Glutamatergic neuron (in vitro differentiated cells): ENCODE results near the gene ASTN2. TPM values are rescaled to one million over a fixed set of nuclear protein-coding genes. Genes with fewer than 3 reads are reported as not detected.

Source experiments
- DNase-seq: peaks from one replicate; pipeline ENCODE4 v3.0.0; 2022
- H3K27ac Mint-ChIP-seq: one replicate; pipeline ENCODE4 v1.8.0; 2020; ENCODE audit warnings: mild to moderate bottlenecking, mixed read lengths, inconsistent platforms; ENCODE audit not compliant: unreplicated experiment
- H3K27me3 Mint-ChIP-seq: one replicate; pipeline ENCODE4 v1.8.0; 2020; ENCODE audit warnings: mild to moderate bottlenecking, moderate library complexity, mixed read lengths, inconsistent platforms; ENCODE audit not compliant: unreplicated experiment
- H3K36me3 Mint-ChIP-seq: one replicate; pipeline ENCODE4 v1.8.0; 2020; ENCODE audit warnings: mild to moderate bottlenecking, mixed read lengths, inconsistent platforms; ENCODE audit not compliant: unreplicated experiment
- H3K4me1 Mint-ChIP-seq: one replicate; pipeline ENCODE4 v1.8.0; 2020; ENCODE audit warnings: mild to moderate bottlenecking, low read depth, mixed read lengths, inconsistent platforms; ENCODE audit not compliant: unreplicated experiment
- H3K4me3 Mint-ChIP-seq: one replicate; pipeline ENCODE4 v1.8.0; 2020; ENCODE audit warnings: mild to moderate bottlenecking, mixed read lengths, inconsistent platforms; ENCODE audit not compliant: unreplicated experiment
- H3K9me3 Mint-ChIP-seq: one replicate; pipeline ENCODE4 v1.8.0; 2020; ENCODE audit warnings: mild to moderate bottlenecking, moderate library complexity, mixed read lengths, inconsistent platforms; ENCODE audit not compliant: unreplicated experiment
- CTCF ChIP-seq: fragments of 200-600 bp; sonication (generic); IDR thresholded peaks from one replicate; pipeline ENCODE4 v1.5.0; 2021; ENCODE audit not compliant: partially characterized antibody, unreplicated experiment
- total RNA-seq: library from RNA; stranded (reverse); fragmentation: NEBNext Ultra II Directional; extraction: Animal tissue kit (Norgen Biotek cat#: 25700); gene quantifications from one replicate; pipeline ENCODE4 v1.2.1, GENCODE V29; 2021; ENCODE audit not compliant: unreplicated experiment

ASTN2 gene
- total RNA-seq, 1 donor from 2014 or later = 134 TPM

- peaks cover 4% of the 10 kb centered on the region for H3K4me1 Mint-ChIP-seq
- no peaks in the 10 kb centered on the region for H3K27me3 Mint-ChIP-seq
- no peak for TF ChIP-seq CTCF
- no peak for DNase-seq
- no peaks in the 10 kb centered on the region for H3K36me3 Mint-ChIP-seq
- no peak overlapping the region for H3K27ac Mint-ChIP-seq
- H3K9me3 Mint-ChIP-seq = peaks cover 3% of the 10 kb centered on the region
- H3K4me3 Mint-ChIP-seq = no peak overlapping the region
Observed at GRCh38 chr9:117459913-117460312, 45.1 kb upstream of the ASTN2 start.

- H3K27ac Mint-ChIP-seq = no peak overlapping the region
- H3K27me3 Mint-ChIP-seq = no peaks in the 10 kb centered on the region
- no peaks in the 10 kb centered on the region for H3K9me3 Mint-ChIP-seq
- no peak overlapping the region for H3K4me3 Mint-ChIP-seq
- DNase-seq = no peak
- peaks cover 4% of the 10 kb centered on the region for H3K4me1 Mint-ChIP-seq
- TF ChIP-seq CTCF = no peak
- no peaks in the 10 kb centered on the region for H3K36me3 Mint-ChIP-seq
Observed at GRCh38 chr9:117458066-117458465, 43.2 kb upstream of the ASTN2 start.

DNA sequence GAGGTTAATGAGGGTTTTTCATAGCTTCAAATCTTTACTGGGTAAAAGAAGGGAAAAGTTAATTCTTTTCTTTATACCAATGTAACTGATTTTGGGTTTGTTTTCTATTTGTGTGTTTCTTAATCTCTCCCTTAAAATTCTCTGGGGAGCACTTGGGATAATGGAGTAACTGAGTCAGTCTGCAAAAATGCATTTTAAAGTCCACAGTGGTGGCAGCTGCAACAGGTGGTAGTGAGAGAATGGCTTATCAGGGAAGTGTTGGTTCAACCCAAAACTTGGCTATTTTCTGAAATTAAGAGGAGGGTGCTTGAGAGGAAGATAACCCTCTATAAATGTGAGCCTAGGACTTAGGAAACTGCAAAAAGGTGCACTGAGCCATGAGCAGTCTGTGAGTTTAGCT lies 39.9 kb upstream of the ASTN2 start:
- no peak for DNase-seq
- H3K27me3 Mint-ChIP-seq = no peaks in the 10 kb centered on the region
- peaks cover 4% of the 10 kb centered on the region for H3K4me1 Mint-ChIP-seq
- no peak overlapping the region for H3K27ac Mint-ChIP-seq
- no peak overlapping the region for H3K4me3 Mint-ChIP-seq
- no peak for TF ChIP-seq CTCF
- H3K9me3 Mint-ChIP-seq = no peaks in the 10 kb centered on the region
- H3K36me3 Mint-ChIP-seq = no peaks in the 10 kb centered on the region

DNA sequence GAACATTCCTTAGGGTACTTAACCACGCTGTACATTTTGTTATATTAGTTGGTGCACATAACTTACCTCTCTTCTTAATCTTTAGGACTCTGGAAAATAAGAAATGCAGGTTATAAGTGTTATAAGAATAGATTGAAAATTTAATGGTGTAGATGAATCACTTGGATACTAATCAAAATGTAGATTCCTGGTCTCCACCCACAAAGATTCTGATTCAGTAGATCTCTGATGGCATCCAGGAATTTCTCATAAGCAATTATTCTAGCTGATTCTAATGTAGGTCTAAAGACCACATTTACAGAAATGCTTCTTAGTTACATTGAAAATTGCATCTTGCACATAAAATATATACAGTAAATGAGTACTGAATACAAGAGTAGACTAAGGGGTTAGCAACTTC lies 38.9 kb upstream of the ASTN2 start:
- no peak for DNase-seq
- H3K4me1 Mint-ChIP-seq = peaks cover 4% of the 10 kb centered on the region
- no peak overlapping the region for H3K4me3 Mint-ChIP-seq
- H3K9me3 Mint-ChIP-seq = no peaks in the 10 kb centered on the region
- no peaks in the 10 kb centered on the region for H3K36me3 Mint-ChIP-seq
- no peaks in the 10 kb centered on the region for H3K27me3 Mint-ChIP-seq
- TF ChIP-seq CTCF = no peak
- H3K27ac Mint-ChIP-seq = no peak overlapping the region

DNA sequence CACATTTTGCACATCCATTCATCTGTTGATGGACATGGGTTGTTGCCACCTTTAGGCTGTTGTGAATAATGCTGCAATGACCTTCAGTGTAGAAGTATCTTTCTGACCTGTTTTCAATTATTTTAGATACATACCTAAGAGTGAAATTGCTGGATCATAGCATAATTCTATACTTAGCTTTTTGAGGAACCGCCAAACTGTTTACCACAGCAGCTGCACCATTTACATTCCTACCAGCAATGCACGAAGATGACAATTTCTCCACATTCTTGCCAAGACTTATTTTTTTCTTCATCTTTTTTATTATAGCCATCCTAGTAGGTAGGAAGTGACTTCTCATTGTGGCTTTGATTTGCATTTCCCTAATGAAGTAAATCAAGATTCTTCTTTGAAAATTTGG lies 36.5 kb upstream of the ASTN2 start:
- no peaks in the 10 kb centered on the region for H3K4me1 Mint-ChIP-seq
- H3K9me3 Mint-ChIP-seq = no peaks in the 10 kb centered on the region
- H3K4me3 Mint-ChIP-seq = no peak overlapping the region
- no peak for TF ChIP-seq CTCF
- no peak overlapping the region for H3K27ac Mint-ChIP-seq
- no peaks in the 10 kb centered on the region for H3K36me3 Mint-ChIP-seq
- DNase-seq = no peak
- H3K27me3 Mint-ChIP-seq = no peaks in the 10 kb centered on the region
